ENCODE data around the gene CSNK1E.

Gene CSNK1E

GRCh38 chr22:38300946-38301345 is 16.3 kb downstream of the CSNK1E start:
- Histone ChIP-seq H3K27ac (ENCODE audit: low read depth, low read length) (no peak overlapping the region), H3K9me3 (ENCODE audit: control insufficient read depth, insufficient read depth, low read length) (no peaks in the 10 kb centered on the region), H3K4me3 (ENCODE audit: low read depth, low read length) (no peak overlapping the region), H3K36me3 (ENCODE audit: control insufficient read depth, insufficient read depth, low read length) (peaks cover 97% of the 10 kb centered on the region), H3K4me1 (ENCODE audit: control insufficient read depth, insufficient read depth, low read length) (peaks cover 7% of the 10 kb centered on the region), H3K9ac (ENCODE audit: low read depth, low read length) (no peak overlapping the region), H3K27me3 (ENCODE audit: control insufficient read depth, insufficient read depth, low read length) (no peaks in the 10 kb centered on the region)

- Histone ChIP-seq H3K9ac (ENCODE audit: low read depth, low read length) (no peak overlapping the region), H3K4me1 (ENCODE audit: control insufficient read depth, insufficient read depth, low read length) (peaks cover 2% of the 10 kb centered on the region; the same call in 1 of the 2 replicates), H3K4me3 (ENCODE audit: low read depth, low read length) (no peak overlapping the region), H3K36me3 (ENCODE audit: control insufficient read depth, insufficient read depth, low read length) (peaks cover 97% of the 10 kb centered on the region), H3K27ac (ENCODE audit: low read depth, low read length) (no peak overlapping the region), H3K9me3 (ENCODE audit: control insufficient read depth, insufficient read depth, low read length) (no peaks in the 10 kb centered on the region), H3K27me3 (ENCODE audit: control insufficient read depth, insufficient read depth, low read length) (no peaks in the 10 kb centered on the region)
Measured at GRCh38 chr22:38300197-38300945, 16.9 kb downstream of the CSNK1E start.

DNA sequence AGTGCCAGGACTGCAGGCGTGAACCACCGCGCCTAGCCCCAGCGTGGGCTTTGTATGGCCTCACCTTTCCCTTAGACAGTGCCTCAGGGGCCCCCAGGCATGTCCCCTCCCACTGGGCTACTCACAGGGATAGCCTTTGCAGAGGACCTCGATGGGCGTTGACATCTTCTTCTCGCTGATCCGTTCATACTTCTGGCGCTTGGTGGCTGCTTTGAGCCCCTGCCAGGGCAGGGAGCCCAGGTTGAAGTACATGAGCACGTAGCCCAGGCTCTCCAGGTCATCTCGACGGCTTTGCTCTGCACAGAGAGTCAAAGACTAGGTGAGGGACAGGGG is 17.5 kb downstream of the CSNK1E start:
- Histone ChIP-seq H3K27ac (ENCODE audit: low read depth, low read length) (no peak overlapping the region), H3K36me3 (ENCODE audit: control insufficient read depth, insufficient read depth, low read length) (peaks cover 99% of the 10 kb centered on the region), H3K9me3 (ENCODE audit: control insufficient read depth, insufficient read depth, low read length) (no peaks in the 10 kb centered on the region), H3K4me3 (ENCODE audit: low read depth, low read length) (no peak overlapping the region), H3K27me3 (ENCODE audit: control insufficient read depth, insufficient read depth, low read length) (no peaks in the 10 kb centered on the region), H3K4me1 (ENCODE audit: control insufficient read depth, insufficient read depth, low read length) (no peaks in the 10 kb centered on the region), H3K9ac (ENCODE audit: low read depth, low read length) (no peak overlapping the region)

DNA sequence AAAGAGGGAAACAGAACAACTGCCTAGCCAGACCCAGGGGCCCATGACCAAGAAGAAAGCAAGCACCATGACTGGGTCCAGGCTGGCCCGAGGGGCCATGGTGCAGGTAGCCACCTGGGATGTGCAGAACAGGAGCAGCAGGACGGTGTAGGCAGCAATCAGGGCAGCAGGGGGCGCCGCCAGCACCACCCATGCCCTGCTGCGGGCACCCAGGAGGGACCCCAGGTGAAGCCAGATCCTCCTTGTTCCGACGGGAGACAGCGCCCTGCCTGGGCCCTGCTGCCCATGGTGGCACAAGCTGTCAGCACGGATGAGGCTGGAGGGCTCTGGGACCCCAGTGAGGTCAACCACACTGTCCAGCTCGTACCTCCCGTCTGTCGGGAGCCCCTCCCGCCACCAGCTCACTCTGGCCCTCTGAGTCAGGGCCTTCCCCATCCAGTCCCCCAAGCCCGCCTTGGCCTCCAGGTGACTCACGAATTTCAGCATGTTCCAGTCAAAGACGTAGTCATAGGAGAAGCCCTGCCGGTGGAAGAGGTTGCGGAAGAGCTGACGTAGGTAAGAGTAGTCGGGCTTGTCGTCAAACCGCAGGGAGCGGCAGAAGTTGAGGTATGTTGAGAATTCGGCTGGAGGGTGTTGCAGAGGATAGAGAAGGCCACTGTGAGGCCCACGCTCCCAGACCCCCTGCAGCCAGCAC is 18.8 kb downstream of the CSNK1E start:
- peaks cover 99% of the 10 kb centered on the region for H3K36me3 ChIP-seq (ENCODE audit: control insufficient read depth, insufficient read depth, low read length)
- no peak overlapping the region for H3K9ac ChIP-seq (ENCODE audit: low read depth, low read length)
- H3K9me3 ChIP-seq (ENCODE audit: control insufficient read depth, insufficient read depth, low read length) = no peaks in the 10 kb centered on the region
- H3K4me1 ChIP-seq (ENCODE audit: control insufficient read depth, insufficient read depth, low read length) = no peaks in the 10 kb centered on the region
- H3K4me3 ChIP-seq (ENCODE audit: low read depth, low read length) = no peak overlapping the region
- no peaks in the 10 kb centered on the region for H3K27me3 ChIP-seq (ENCODE audit: control insufficient read depth, insufficient read depth, low read length)
- peak overlapping the region; percentile 15 for H3K27ac ChIP-seq (ENCODE audit: low read depth, low read length)

- Histone ChIP-seq H3K36me3 (ENCODE audit: control insufficient read depth, insufficient read depth, low read length) (peaks cover 96% of the 10 kb centered on the region), H3K4me3 (ENCODE audit: low read depth, low read length) (no peak overlapping the region), H3K9me3 (ENCODE audit: control insufficient read depth, insufficient read depth, low read length) (no peaks in the 10 kb centered on the region), H3K9ac (ENCODE audit: low read depth, low read length) (no peak overlapping the region), H3K27ac (ENCODE audit: low read depth, low read length) (no peak overlapping the region), H3K27me3 (ENCODE audit: control insufficient read depth, insufficient read depth, low read length) (no peaks in the 10 kb centered on the region), H3K4me1 (ENCODE audit: control insufficient read depth, insufficient read depth, low read length) (no peaks in the 10 kb centered on the region)
Measured at GRCh38 chr22:38296372-38296771, 20.9 kb downstream of the CSNK1E start.

GRCh38 chr22:38295863-38296262 is 21.4 kb downstream of the CSNK1E start:
- no peak overlapping the region for H3K27ac ChIP-seq (ENCODE audit: low read depth, low read length)
- H3K9ac ChIP-seq (ENCODE audit: low read depth, low read length) = no peak overlapping the region
- peaks cover 96% of the 10 kb centered on the region for H3K36me3 ChIP-seq (ENCODE audit: control insufficient read depth, insufficient read depth, low read length)
- no peaks in the 10 kb centered on the region for H3K9me3 ChIP-seq (ENCODE audit: control insufficient read depth, insufficient read depth, low read length)
- no peaks in the 10 kb centered on the region for H3K27me3 ChIP-seq (ENCODE audit: control insufficient read depth, insufficient read depth, low read length)
- H3K4me1 ChIP-seq (ENCODE audit: control insufficient read depth, insufficient read depth, low read length) = no peaks in the 10 kb centered on the region
- no peak overlapping the region for H3K4me3 ChIP-seq (ENCODE audit: low read depth, low read length)

GRCh38 chr22:38295339-38295738 is 21.9 kb downstream of the CSNK1E start:
- Histone ChIP-seq H3K36me3 (ENCODE audit: control insufficient read depth, insufficient read depth, low read length) (peaks cover 93% of the 10 kb centered on the region), H3K4me1 (ENCODE audit: control insufficient read depth, insufficient read depth, low read length) (no peaks in the 10 kb centered on the region), H3K9me3 (ENCODE audit: control insufficient read depth, insufficient read depth, low read length) (no peaks in the 10 kb centered on the region), H3K9ac (ENCODE audit: low read depth, low read length) (no peak overlapping the region), H3K27me3 (ENCODE audit: control insufficient read depth, insufficient read depth, low read length) (no peaks in the 10 kb centered on the region), H3K4me3 (ENCODE audit: low read depth, low read length) (no peak overlapping the region), H3K27ac (ENCODE audit: low read depth, low read length) (no peak overlapping the region)

DNA sequence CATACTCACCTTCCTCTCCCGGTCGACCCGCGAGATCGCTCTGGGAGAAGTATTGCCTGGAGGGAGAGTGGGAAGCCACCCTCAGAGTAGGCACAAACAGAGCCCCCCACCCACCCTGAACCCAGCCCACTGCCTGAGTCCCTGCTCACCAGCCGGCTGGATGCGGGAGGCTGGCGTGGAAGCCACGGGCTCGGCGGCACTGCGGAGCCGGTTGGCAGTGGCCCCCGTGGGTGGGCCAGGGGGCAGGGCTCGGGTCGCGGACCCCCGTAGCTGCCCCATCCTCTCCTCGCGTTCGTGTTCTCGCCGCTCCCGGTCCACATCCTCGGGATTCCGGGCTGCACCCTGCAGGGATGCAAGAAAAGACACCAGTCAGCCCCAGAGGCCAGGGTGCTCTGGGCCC is 23.0 kb downstream of the CSNK1E start:
- H3K9ac ChIP-seq (ENCODE audit: low read depth, low read length) = no peak overlapping the region
- no peaks in the 10 kb centered on the region for H3K27me3 ChIP-seq (ENCODE audit: control insufficient read depth, insufficient read depth, low read length)
- no peak overlapping the region for H3K27ac ChIP-seq (ENCODE audit: low read depth, low read length)
- no peaks in the 10 kb centered on the region for H3K4me1 ChIP-seq (ENCODE audit: control insufficient read depth, insufficient read depth, low read length)
- no peaks in the 10 kb centered on the region for H3K9me3 ChIP-seq (ENCODE audit: control insufficient read depth, insufficient read depth, low read length)
- peaks cover 89% of the 10 kb centered on the region for H3K36me3 ChIP-seq (ENCODE audit: control insufficient read depth, insufficient read depth, low read length)
- H3K4me3 ChIP-seq (ENCODE audit: low read depth, low read length) = no peak overlapping the region

DNA sequence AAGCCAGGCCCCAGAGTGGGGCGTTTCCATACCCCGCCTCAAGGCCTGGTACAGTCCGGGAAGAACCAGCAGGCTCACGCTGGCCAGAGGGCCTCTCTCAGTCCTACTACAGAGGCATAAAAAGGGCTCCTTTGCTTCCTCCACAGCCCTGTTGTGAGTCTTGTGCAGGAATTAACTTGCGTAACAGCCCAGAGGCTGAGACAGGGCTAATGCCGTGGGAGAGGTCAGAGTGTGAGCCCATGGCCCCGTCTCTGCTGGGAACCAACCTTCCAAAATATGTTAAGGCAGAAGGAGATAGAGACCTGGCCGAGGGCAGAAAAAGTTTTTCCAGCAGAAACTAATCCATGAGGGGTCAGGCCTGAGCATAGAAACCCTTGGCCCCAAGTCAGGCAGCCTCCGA is 24.5 kb downstream of the CSNK1E start:
- no peaks in the 10 kb centered on the region for H3K4me1 ChIP-seq (ENCODE audit: control insufficient read depth, insufficient read depth, low read length)
- peaks cover 78% of the 10 kb centered on the region for H3K36me3 ChIP-seq (ENCODE audit: control insufficient read depth, insufficient read depth, low read length)
- H3K9ac ChIP-seq (ENCODE audit: low read depth, low read length) = no peak overlapping the region
- no peaks in the 10 kb centered on the region for H3K27me3 ChIP-seq (ENCODE audit: control insufficient read depth, insufficient read depth, low read length)
- H3K4me3 ChIP-seq (ENCODE audit: low read depth, low read length) = no peak overlapping the region
- no peak overlapping the region for H3K27ac ChIP-seq (ENCODE audit: low read depth, low read length)
- H3K9me3 ChIP-seq (ENCODE audit: control insufficient read depth, insufficient read depth, low read length) = no peaks in the 10 kb centered on the region

- H3K36me3 ChIP-seq (ENCODE audit: control insufficient read depth, insufficient read depth, low read length) = peaks cover 64% of the 10 kb centered on the region
Measured at GRCh38 chr22:38291201-38291777, 25.9 kb downstream of the CSNK1E start.

GRCh38 chr22:38290347-38290746 is 26.9 kb downstream of the CSNK1E start:
- Histone ChIP-seq H3K9me3 (ENCODE audit: control insufficient read depth, insufficient read depth, low read length) (no peaks in the 10 kb centered on the region), H3K4me3 (ENCODE audit: low read depth, low read length) (no peak overlapping the region), H3K9ac (ENCODE audit: low read depth, low read length) (no peak overlapping the region), H3K27me3 (ENCODE audit: control insufficient read depth, insufficient read depth, low read length) (no peaks in the 10 kb centered on the region), H3K4me1 (ENCODE audit: control insufficient read depth, insufficient read depth, low read length) (no peaks in the 10 kb centered on the region; the same call in 1 of the 2 replicates), H3K27ac (ENCODE audit: low read depth, low read length) (no peak overlapping the region), H3K36me3 (ENCODE audit: control insufficient read depth, insufficient read depth, low read length) (peaks cover 54% of the 10 kb centered on the region)

More at GRCh38 chr22:38291201-38291777, 25.9 kb downstream of the CSNK1E start:
- H3K27me3 ChIP-seq (ENCODE audit: control insufficient read depth, insufficient read depth, low read length) = no peaks in the 10 kb centered on the region
- no peaks in the 10 kb centered on the region; the same call in 1 of the 2 replicates for H3K4me1 ChIP-seq (ENCODE audit: control insufficient read depth, insufficient read depth, low read length)
- no peak overlapping the region for H3K4me3 ChIP-seq (ENCODE audit: low read depth, low read length)
- H3K9ac ChIP-seq (ENCODE audit: low read depth, low read length) = no peak overlapping the region
- H3K27ac ChIP-seq (ENCODE audit: low read depth, low read length) = no peak overlapping the region
- H3K9me3 ChIP-seq (ENCODE audit: control insufficient read depth, insufficient read depth, low read length) = no peaks in the 10 kb centered on the region

Measured in HUES48 (cell line).